ENCODE data around the gene MAN1A1.

MAN1A1 gene

GRCh38 chr6:119323478-119323877, 26.1 kb downstream of the MAN1A1 start:
- no peaks in the 10 kb centered on the region for H3K27me3 ChIP-seq (ENCODE audit: insufficient read depth, poor library complexity, severe bottlenecking)
- DNase-seq (ENCODE audit: low read depth in 1 of 2, low spot score in 1 of 2), result no peak

GRCh38 chr6:119322715-119323350, 26.7 kb downstream of the MAN1A1 start:
- TF ChIP-seq POLR2AphosphoS5 (IDR thresholded peaks at IDR 0.05; ENCODE audit: low read depth) (no peak), REST (IDR thresholded peaks at IDR 0.05; ENCODE audit: insufficient replicate concordance, low read depth) (no peak), CTCF (IDR thresholded peaks at IDR 0.05; ENCODE audit: insufficient read depth, low read length) (no peak), GABPA (IDR thresholded peaks at IDR 0.05; ENCODE audit: low read depth) (no peak), SPI1 (IDR thresholded peaks at IDR 0.05; ENCODE audit: borderline replicate concordance, low read depth) (no peak)
- no peaks in the 10 kb centered on the region for H3K27me3 ChIP-seq (ENCODE audit: insufficient read depth, poor library complexity, severe bottlenecking)
- no peak for DNase-seq (ENCODE audit: low read depth in 1 of 2, low spot score in 1 of 2)
- H3K27ac ChIP-seq (replicated peaks), result no peak overlapping the region
- H3K4me3 ChIP-seq (replicated peaks; ENCODE audit: insufficient read depth, low read length), result no peak overlapping the region

More at GRCh38 chr6:119323478-119323877, 26.1 kb downstream of the MAN1A1 start:
- H3K4me3 ChIP-seq (replicated peaks; ENCODE audit: insufficient read depth, low read length), result no peak overlapping the region
- H3K27ac ChIP-seq (replicated peaks), result no peak overlapping the region
- no peak for TF ChIP-seq POLR2AphosphoS5 (IDR thresholded peaks at IDR 0.05; ENCODE audit: low read depth)
- no peak for TF ChIP-seq GABPA (IDR thresholded peaks at IDR 0.05; ENCODE audit: low read depth)
- TF ChIP-seq REST (IDR thresholded peaks at IDR 0.05; ENCODE audit: insufficient replicate concordance, low read depth), result no peak
- no peak for TF ChIP-seq CTCF (IDR thresholded peaks at IDR 0.05; ENCODE audit: insufficient read depth, low read length)
- TF ChIP-seq SPI1 (IDR thresholded peaks at IDR 0.05; ENCODE audit: borderline replicate concordance, low read depth), result no peak

DNA sequence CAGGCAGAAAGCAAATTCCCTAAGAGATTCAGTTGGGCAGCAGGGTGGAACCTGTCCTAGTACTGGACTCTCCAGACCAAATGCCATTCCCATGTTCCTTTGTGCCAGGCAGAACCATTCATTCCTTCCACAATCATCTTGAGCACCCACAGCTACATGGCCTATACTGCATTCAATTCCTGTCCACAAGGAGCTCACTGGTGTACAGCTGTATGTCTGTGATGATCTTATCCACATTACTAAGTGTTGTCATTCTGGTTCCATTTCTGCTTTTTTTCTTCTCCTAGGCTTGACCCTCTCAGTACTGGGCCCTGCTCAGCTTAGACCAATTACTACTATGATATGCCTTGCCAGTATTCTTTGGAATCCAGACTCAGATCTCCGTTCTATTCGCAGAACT, 27.5 kb downstream of the MAN1A1 start:
- DNase-seq (ENCODE audit: low read depth in 1 of 2, low spot score in 1 of 2), result no peak
- Histone ChIP-seq H3K27me3 (ENCODE audit: insufficient read depth, poor library complexity, severe bottlenecking) (no peaks in the 10 kb centered on the region), H3K4me3 (replicated peaks; ENCODE audit: insufficient read depth, low read length) (no peak overlapping the region), H3K27ac (replicated peaks) (no peak overlapping the region)
- TF ChIP-seq GABPA (IDR thresholded peaks at IDR 0.05; ENCODE audit: low read depth) (no peak), CTCF (IDR thresholded peaks at IDR 0.05; ENCODE audit: insufficient read depth, low read length) (no peak), POLR2AphosphoS5 (IDR thresholded peaks at IDR 0.05; ENCODE audit: low read depth) (no peak), REST (IDR thresholded peaks at IDR 0.05; ENCODE audit: insufficient replicate concordance, low read depth) (no peak), SPI1 (IDR thresholded peaks at IDR 0.05; ENCODE audit: borderline replicate concordance, low read depth) (no peak)

Data from HL-60 (cell line).